Mucosa of descending colon (tissue), 3 donors: ENCODE data around the gene RBPJ. TPM values are rescaled to one million over a fixed set of nuclear protein-coding genes. Genes with fewer than 3 reads are reported as not detected.

Source experiments
- ATAC-seq: fragments of 200-7000 bp; cut with Tn5 transposase; one replicate; pipeline ENCODE4 v1.9.1; 2020; ENCODE audit warnings: mild to moderate bottlenecking, moderate library complexity
- DNase-seq, 3 donors: peaks; one replicate each; pipeline ENCODE4 v3.0.0-alpha.2; 2020
- H3K36me3 ChIP-seq: fragments of 200-600 bp; one replicate; pipeline ENCODE4 v1.8.0; 2021; ENCODE audit warnings: low read depth, mild to moderate bottlenecking
- H3K4me1 ChIP-seq: fragments of 200-600 bp; one replicate; pipeline ENCODE4 v1.8.0; 2021; ENCODE audit warnings: low read depth, mild to moderate bottlenecking
- H3K4me3 ChIP-seq: fragments of 200-600 bp; one replicate; pipeline ENCODE4 v1.8.0; 2021; ENCODE audit warnings: mild to moderate bottlenecking
- H3K9me3 ChIP-seq: fragments of 200-600 bp; one replicate; pipeline ENCODE4 v1.8.0; 2021; ENCODE audit warnings: mild to moderate bottlenecking
- intact Hi-C, 2 donors: fragments of 100-400 bp; cut with DNase I in 1 of 2; cut with micrococcal nuclease in 1 of 2; formaldehyde crosslinking; loops; one replicate each; pipeline versions ENCODE4 v1.11.0 to v1.11.1; 2022; cut with DNase I, micrococcal nuclease
- total RNA-seq, 3 donors: library from RNA; stranded (reverse); fragmentation: NEBNext Ultra II Directional in 2 of 3; extraction: Animal tissue kit (Norgen Biotek cat#: 25700) in 2 of 3; gene quantifications; one replicate each; pipeline versions ENCODE4 v1.2.1 to v1.2.4, GENCODE V29; 2021 to 2023
- TF ChIP-seq, protein P1 (sequence below): fragments of 200-600 bp; IDR thresholded peaks from one replicate; pipeline ENCODE4 v1.8.0; 2022; ENCODE audit warnings: antibody characterized with exemption, mild to moderate bottlenecking
- donor health status: DM: no; HTN: no; CAD: no; lungs with moderate emphysema.
- donor health status: DM: no; HTN: no; CAD: no.
- donor health status: DM: no; HTN: yes; CAD: no.

Gene RBPJ
- total RNA-seq, 3 donors from 2014 or later: 50.4 to 133 (median 52.0) TPM

DNA sequence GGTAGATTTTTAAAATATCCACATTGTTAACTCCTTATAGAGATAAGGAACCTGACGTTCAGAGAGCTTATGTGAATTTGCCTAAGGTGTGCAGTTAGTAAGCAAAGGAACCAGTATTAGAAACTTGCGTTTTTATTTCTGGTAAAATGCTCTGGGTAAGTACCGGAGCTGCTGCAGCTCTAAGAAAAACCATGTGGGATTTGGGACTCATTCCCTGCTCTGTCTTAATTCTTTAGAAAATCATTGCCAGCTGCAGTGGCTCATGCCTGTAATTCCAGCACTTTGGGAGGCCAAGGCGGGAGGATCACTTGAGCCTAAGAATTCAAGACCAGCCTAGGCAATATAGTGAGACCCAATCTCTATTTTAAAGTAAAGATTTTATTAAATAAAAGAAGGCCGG, 163.7 kb downstream of the RBPJ start:
- H3K4me3 ChIP-seq: no peak overlapping the region
- no peak for ATAC-seq
- intact Hi-C loops: no loop called here
- H3K4me1 ChIP-seq: no peaks in the 10 kb centered on the region
- H3K9me3 ChIP-seq: no peaks in the 10 kb centered on the region
- TF ChIP-seq, protein P1, sequence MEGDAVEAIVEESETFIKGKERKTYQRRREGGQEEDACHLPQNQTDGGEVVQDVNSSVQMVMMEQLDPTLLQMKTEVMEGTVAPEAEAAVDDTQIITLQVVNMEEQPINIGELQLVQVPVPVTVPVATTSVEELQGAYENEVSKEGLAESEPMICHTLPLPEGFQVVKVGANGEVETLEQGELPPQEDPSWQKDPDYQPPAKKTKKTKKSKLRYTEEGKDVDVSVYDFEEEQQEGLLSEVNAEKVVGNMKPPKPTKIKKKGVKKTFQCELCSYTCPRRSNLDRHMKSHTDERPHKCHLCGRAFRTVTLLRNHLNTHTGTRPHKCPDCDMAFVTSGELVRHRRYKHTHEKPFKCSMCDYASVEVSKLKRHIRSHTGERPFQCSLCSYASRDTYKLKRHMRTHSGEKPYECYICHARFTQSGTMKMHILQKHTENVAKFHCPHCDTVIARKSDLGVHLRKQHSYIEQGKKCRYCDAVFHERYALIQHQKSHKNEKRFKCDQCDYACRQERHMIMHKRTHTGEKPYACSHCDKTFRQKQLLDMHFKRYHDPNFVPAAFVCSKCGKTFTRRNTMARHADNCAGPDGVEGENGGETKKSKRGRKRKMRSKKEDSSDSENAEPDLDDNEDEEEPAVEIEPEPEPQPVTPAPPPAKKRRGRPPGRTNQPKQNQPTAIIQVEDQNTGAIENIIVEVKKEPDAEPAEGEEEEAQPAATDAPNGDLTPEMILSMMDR: no peak
- no peaks in the 10 kb centered on the region for H3K36me3 ChIP-seq
- no peak for DNase-seq

Other genes with a start within 250 kb of the RBPJ start
- gene CCKAR, start 169.5 kb downstream of the RBPJ start, total RNA-seq: under 1 TPM in 1 of 3 donors, not detected in 2; 0.44 TPM